Karpas-422 (cell line): ENCODE results near the gene ACOT4. TPM values are rescaled to one million over a fixed set of nuclear protein-coding genes. Genes with fewer than 3 reads are reported as not detected.

Experiments
- DNase-seq: peaks from one replicate; pipeline ENCODE4 v3.0.0-alpha.2; 2015
- H2AFZ ChIP-seq: fragments of 200-600 bp; sonication (generic); 2 replicates; pipeline ENCODE4 v1.6.1; 2014; ENCODE audit warnings: antibody characterized with exemption, low read length, mixed read lengths
- H3K27ac ChIP-seq: fragments of 200-600 bp; sonication (generic); 2 replicates; pipeline ENCODE4 v1.5.1; 2014; ENCODE audit warnings: mild to moderate bottlenecking, low read length, moderate library complexity
- H3K27me3 ChIP-seq: fragments of 200-600 bp; sonication (generic); 2 replicates; pipeline ENCODE4 v1.6.1; 2014; ENCODE audit warnings: low read length, mixed read lengths
- H3K36me3 ChIP-seq: fragments of 200-600 bp; sonication (generic); 2 replicates; pipeline ENCODE4 v1.6.1; 2014; ENCODE audit warnings: low read length, mixed read lengths; ENCODE audit not compliant: insufficient read depth
- H3K4me1 ChIP-seq: fragments of 200-600 bp; sonication (generic); 2 replicates; pipeline ENCODE4 v1.6.1; 2014; ENCODE audit warnings: mild to moderate bottlenecking, low read length, mixed read lengths
- H3K4me2 ChIP-seq: fragments of 200-600 bp; sonication (generic); 2 replicates; pipeline ENCODE4 v1.6.1; 2014; ENCODE audit warnings: low read length, low read depth, mild to moderate bottlenecking; ENCODE audit not compliant: poor library complexity, severe bottlenecking
- H3K4me3 ChIP-seq: fragments of 200-600 bp; sonication (generic); 2 replicates; pipeline ENCODE4 v1.5.1; 2014; ENCODE audit warnings: mild to moderate bottlenecking, antibody characterized with exemption, low read length, mixed read lengths
- H3K79me2 ChIP-seq: fragments of 200-600 bp; sonication (generic); 2 replicates; pipeline ENCODE4 v1.6.1; 2014; ENCODE audit warnings: mild to moderate bottlenecking, low read length, mixed read lengths
- H3K9ac ChIP-seq: fragments of 200-600 bp; sonication (generic); 2 replicates; pipeline ENCODE4 v1.6.0; 2014; ENCODE audit warnings: low read length
- H3K9me2 ChIP-seq: fragments of 200-600 bp; sonication (generic), shearing (Covaris generic); replicated peaks from 2 replicates; pipeline ENCODE4 v1.6.0; 2014; ENCODE audit warnings: mild to moderate bottlenecking, low read length, moderate library complexity; ENCODE audit not compliant: insufficient read depth
- H3K9me3 ChIP-seq: fragments of 300-700, 200-600 bp; sonication (generic); 2 replicates; pipeline ENCODE4 v1.6.1; 2014; ENCODE audit warnings: low read length, mixed read lengths
- H4K20me1 ChIP-seq: fragments of 200-600 bp; sonication (generic); 2 replicates; pipeline ENCODE4 v1.6.1; 2014; ENCODE audit warnings: mild to moderate bottlenecking, antibody characterized with exemption, low read length, low read depth; ENCODE audit not compliant: insufficient read depth
- total RNA-seq: library from RNA; depleted of rRNA; stranded (reverse); fragments of >200 nt; shearing (Covaris generic); gene quantifications from 2 replicates; pipeline ENCODE4 v1.2.3, GENCODE V29; 2014; ENCODE audit warnings: low replicate concordance

Gene ACOT4
- total RNA-seq, 1 experiment from 2014 or later, result 5.4 TPM

DNA sequence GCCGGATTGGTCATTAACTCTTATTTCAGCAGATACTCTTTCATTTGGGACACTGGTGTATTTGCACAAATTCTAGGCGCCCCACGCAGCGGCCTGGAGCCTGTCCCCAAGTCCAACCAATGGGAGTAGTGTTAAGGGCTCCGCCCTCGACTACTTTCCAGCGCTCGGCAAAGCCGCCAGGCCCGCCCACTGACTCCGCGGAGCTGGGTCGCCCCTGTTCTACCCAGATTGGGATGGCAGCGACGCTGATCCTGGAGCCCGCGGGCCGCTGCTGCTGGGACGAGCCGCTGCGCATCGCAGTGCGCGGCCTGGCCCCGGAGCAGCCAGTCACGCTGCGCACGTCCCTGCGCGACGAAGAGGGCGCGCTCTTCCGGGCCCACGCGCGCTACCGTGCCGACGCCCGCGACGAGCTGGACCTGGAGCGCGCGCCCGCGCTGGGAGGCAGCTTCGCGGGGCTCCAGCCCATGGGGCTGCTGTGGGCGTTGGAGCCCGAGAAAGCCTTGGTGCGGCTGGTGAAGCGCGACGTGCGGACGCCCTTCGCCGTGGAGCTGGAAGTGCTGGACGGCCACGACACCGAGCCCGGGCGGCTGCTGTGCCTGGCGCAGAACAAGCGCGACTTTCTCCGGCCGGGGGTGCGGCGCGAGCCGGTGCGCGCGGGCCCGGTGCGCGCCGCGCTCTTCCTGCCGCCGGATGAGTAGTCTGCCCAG, 20.8 kb downstream of the ACOT4 start, which contains the start of gene ACOT6:
Gene ACOT6 (plus strand): TSS at position 179 of the 707 bp plus-strand sequence. CDS start 55 bp downstream, at position 234.
- H3K9me3 ChIP-seq, result no peaks in the 10 kb centered on the region
- H4K20me1 ChIP-seq, result no peaks in the 10 kb centered on the region
- H3K79me2 ChIP-seq, result no peaks in the 10 kb centered on the region
- peak within 1 kb of the TSS; percentile 46; the same call in 1 of the 2 replicates for H2AFZ ChIP-seq
- H3K4me2 ChIP-seq, result peak within 1 kb of the TSS; percentile 59
- no peaks in the 10 kb centered on the region for H3K27me3 ChIP-seq
- H3K36me3 ChIP-seq, result no peaks in the 10 kb centered on the region
- H3K9me2 ChIP-seq, result no peaks in the 10 kb centered on the region
- peak; percentile 78 for DNase-seq
- peak within 1 kb of the TSS; percentile 63 for H3K4me3 ChIP-seq
- H3K27ac ChIP-seq, result no peak within 1 kb of the TSS
- H3K4me1 ChIP-seq, result no peaks in the 10 kb centered on the region
- H3K9ac ChIP-seq, result peak within 1 kb of the TSS; percentile 58

DNA sequence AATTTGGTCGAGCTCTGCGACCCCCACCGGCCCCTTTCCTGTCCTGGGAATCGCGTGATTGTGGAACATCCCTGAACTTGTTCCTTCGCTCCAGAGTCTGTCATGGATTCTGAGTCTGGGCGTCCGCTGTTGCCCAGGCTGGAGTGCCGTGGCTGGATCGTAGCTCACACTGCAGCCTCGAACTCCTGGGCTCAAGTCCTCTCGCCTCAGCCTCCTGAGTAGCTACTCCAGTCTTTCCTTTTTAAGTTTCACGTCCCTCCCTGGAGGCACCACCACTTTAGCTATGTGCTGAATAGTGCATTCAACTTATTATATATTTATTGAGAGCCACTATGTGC, 21.3 kb downstream of the ACOT4 start:
- H3K27me3 ChIP-seq, result no peaks in the 10 kb centered on the region
- H3K9me2 ChIP-seq, result no peaks in the 10 kb centered on the region
- H4K20me1 ChIP-seq, result no peaks in the 10 kb centered on the region
- no peaks in the 10 kb centered on the region for H3K4me1 ChIP-seq
- H3K4me3 ChIP-seq, result peak overlapping the region; percentile 63; the same call in 1 of the 2 replicates
- no peak overlapping the region for H2AFZ ChIP-seq
- no peak for DNase-seq
- H3K9me3 ChIP-seq, result no peaks in the 10 kb centered on the region
- H3K9ac ChIP-seq, result peak overlapping the region; percentile 58
- H3K4me2 ChIP-seq, result peak overlapping the region; percentile 59
- no peaks in the 10 kb centered on the region for H3K36me3 ChIP-seq
- H3K79me2 ChIP-seq, result no peaks in the 10 kb centered on the region
- H3K27ac ChIP-seq, result no peak overlapping the region

DNA sequence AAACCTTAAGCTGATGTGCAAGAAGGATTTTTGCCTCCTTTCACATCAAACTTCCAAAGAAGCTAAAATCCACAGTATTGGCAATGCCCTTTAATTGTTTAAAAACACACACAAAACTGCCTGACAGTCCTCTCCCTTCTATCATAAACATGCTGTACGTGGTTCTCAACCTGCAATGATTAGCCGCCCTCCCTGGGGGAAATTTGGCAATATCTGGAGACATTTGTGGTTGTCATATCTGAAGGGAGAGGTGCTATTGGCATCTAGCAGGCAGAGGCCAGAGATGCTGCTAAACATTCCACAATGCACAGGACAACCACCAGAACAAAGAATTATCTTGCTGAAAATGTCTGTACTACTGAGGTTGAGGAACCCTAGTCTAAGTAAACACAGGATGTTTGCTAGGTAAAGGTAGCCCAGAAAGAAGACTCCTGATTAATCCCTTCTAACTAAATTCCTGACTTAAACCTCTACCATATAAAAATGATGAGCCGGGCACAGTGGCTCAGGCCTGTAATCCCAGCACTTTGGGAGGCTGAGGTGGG, 21.8 kb downstream of the ACOT4 start:
- peak overlapping the region; percentile 59 for H3K4me2 ChIP-seq
- no peaks in the 10 kb centered on the region for H3K79me2 ChIP-seq
- no peak for DNase-seq
- H3K4me1 ChIP-seq, result no peaks in the 10 kb centered on the region
- H3K9me3 ChIP-seq, result no peaks in the 10 kb centered on the region
- no peaks in the 10 kb centered on the region for H3K36me3 ChIP-seq
- H3K4me3 ChIP-seq, result no peak overlapping the region
- no peaks in the 10 kb centered on the region for H3K9me2 ChIP-seq
- H3K27ac ChIP-seq, result no peak overlapping the region
- H3K27me3 ChIP-seq, result no peaks in the 10 kb centered on the region
- H4K20me1 ChIP-seq, result no peaks in the 10 kb centered on the region
- no peak overlapping the region for H2AFZ ChIP-seq
- H3K9ac ChIP-seq, result no peak overlapping the region

DNA sequence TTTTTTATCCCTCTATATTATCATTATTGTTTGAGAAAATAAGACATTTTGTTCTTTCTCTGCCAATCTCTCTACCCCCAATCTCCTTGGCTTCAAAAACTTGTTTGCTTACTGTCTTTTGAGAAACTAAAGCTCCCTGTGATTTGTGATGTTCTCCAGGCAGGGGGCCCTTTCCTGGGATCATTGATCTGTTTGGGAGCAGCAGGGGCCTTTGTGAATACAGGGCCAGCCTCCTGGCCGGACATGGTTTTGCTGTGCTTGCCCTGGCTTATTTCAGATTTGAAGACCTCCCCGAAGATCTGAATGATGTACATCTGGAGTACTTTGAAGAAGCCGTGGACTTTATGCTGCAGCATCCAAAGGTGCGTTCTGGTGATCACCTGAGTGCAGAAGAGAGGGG, 25.2 kb downstream of the ACOT4 start:
- H3K36me3 ChIP-seq, result no peaks in the 10 kb centered on the region
- H3K9me2 ChIP-seq, result no peaks in the 10 kb centered on the region
- H3K4me3 ChIP-seq, result no peak overlapping the region
- H3K4me1 ChIP-seq, result no peaks in the 10 kb centered on the region
- no peaks in the 10 kb centered on the region for H3K9me3 ChIP-seq
- no peak overlapping the region for H3K4me2 ChIP-seq
- H4K20me1 ChIP-seq, result no peaks in the 10 kb centered on the region
- no peak for DNase-seq
- H3K79me2 ChIP-seq, result no peaks in the 10 kb centered on the region
- H3K27me3 ChIP-seq, result no peaks in the 10 kb centered on the region
- H3K9ac ChIP-seq, result no peak overlapping the region
- H2AFZ ChIP-seq, result no peak overlapping the region
- H3K27ac ChIP-seq, result no peak overlapping the region

DNA sequence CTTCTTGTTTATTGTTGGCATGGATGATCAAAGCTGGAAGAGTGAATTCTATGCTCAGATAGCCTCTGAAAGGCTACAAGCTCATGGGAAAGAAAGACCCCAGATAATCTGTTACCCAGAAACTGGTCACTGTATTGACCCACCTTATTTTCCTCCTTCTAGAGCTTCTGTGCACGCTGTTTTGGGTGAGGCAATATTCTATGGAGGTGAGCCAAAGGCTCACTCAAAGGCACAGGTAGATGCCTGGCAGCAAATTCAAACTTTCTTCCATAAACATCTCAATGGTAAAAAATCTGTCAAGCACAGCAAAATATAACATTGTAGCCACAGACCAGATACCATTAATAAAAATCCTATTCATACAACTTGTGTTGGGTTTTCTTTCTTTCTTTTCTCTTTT, 27.9 kb downstream of the ACOT4 start:
- no peak overlapping the region for H3K4me3 ChIP-seq
- H3K79me2 ChIP-seq, result no peaks in the 10 kb centered on the region
- no peaks in the 10 kb centered on the region for H3K9me2 ChIP-seq
- H3K9ac ChIP-seq, result no peak overlapping the region
- H3K4me2 ChIP-seq, result no peak overlapping the region
- H3K27ac ChIP-seq, result no peak overlapping the region
- H3K27me3 ChIP-seq, result no peaks in the 10 kb centered on the region
- no peak overlapping the region for H2AFZ ChIP-seq
- H4K20me1 ChIP-seq, result no peaks in the 10 kb centered on the region
- no peaks in the 10 kb centered on the region for H3K9me3 ChIP-seq
- no peak for DNase-seq
- H3K36me3 ChIP-seq, result no peaks in the 10 kb centered on the region
- no peaks in the 10 kb centered on the region for H3K4me1 ChIP-seq

DNA sequence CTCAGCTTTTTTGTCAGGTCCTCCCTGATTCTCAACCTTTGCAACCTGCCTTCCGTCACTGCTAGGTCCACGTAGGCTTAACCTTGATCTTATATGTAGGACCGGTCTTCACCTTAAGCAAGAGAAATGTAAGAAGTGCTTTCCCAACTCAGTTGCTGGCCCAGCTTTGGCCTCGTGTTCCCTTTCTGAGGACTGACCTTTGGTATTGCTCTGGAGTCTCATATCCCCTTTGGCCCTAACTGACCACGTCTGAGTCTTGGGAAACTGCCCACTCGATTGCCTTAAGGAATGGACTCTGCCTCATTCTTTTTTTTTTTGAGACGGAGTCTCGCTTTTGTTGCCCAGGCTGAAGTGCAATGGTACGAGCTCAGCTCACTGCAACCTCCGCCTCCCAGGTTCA, 28.6 kb downstream of the ACOT4 start:
- H2AFZ ChIP-seq, result no peak overlapping the region
- H3K36me3 ChIP-seq, result no peaks in the 10 kb centered on the region
- H3K79me2 ChIP-seq, result no peaks in the 10 kb centered on the region
- no peaks in the 10 kb centered on the region for H3K9me3 ChIP-seq
- H3K27me3 ChIP-seq, result no peaks in the 10 kb centered on the region
- H3K4me3 ChIP-seq, result no peak overlapping the region
- H3K4me1 ChIP-seq, result no peaks in the 10 kb centered on the region
- H3K9ac ChIP-seq, result no peak overlapping the region
- no peak overlapping the region for H3K4me2 ChIP-seq
- no peak overlapping the region for H3K27ac ChIP-seq
- DNase-seq, result no peak
- H4K20me1 ChIP-seq, result no peaks in the 10 kb centered on the region
- H3K9me2 ChIP-seq, result no peaks in the 10 kb centered on the region

DNA sequence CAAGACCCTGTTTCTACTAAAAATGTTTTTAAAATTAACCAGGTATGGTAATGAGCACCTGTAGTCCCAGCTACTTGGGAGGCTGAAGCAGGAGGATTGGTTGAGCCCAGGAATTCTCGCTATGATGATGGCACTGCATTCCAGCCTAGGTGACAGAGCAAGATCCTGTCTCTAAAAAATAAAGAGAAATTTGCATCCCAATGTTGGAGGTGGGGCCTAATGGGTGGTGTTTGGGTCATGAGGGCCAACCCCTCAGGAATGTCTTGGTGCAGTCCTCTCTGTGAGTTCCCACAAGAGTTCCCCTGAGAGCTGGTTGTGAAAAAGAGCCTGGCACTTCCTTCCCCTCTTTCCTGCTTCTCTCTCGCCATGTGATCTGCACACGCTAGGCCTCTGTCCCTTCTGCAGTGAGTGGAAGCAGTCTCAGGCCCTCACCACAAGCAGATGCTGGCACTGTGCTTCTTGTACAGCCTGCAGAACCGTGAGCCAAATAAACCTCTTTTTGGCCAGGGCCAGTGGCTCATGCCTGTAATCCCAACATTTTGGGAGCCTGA, 31.9 kb downstream of the ACOT4 start:
- H3K79me2 ChIP-seq, result no peaks in the 10 kb centered on the region
- H3K4me3 ChIP-seq, result no peak overlapping the region
- H3K9me2 ChIP-seq, result no peaks in the 10 kb centered on the region
- H3K36me3 ChIP-seq, result no peaks in the 10 kb centered on the region
- H2AFZ ChIP-seq, result no peak overlapping the region
- DNase-seq, result no peak
- no peaks in the 10 kb centered on the region for H3K27me3 ChIP-seq
- no peak overlapping the region for H3K27ac ChIP-seq
- H3K9me3 ChIP-seq, result no peaks in the 10 kb centered on the region
- no peaks in the 10 kb centered on the region for H3K4me1 ChIP-seq
- no peaks in the 10 kb centered on the region for H4K20me1 ChIP-seq
- no peak overlapping the region for H3K4me2 ChIP-seq
- H3K9ac ChIP-seq, result no peak overlapping the region

DNA sequence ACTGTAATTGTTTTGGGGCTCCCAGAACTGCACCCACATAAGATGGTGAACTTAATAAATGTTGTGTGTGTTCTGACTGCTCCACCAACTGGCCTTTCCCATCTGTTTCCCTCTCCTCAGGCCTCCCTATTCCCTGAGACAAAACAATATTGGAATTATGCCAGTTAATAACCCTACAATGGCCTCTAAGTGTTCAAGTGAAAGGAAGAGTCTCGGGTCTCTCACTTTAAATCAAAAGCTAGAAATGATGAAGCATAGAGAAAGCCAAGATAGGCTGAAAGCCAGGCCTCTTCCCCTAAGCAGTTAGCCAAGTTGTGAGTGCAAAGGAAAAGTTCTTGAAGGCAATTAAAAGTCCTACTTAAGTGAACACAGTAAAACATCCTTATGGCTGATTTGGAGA, 34.0 kb downstream of the ACOT4 start:
- no peaks in the 10 kb centered on the region for H3K79me2 ChIP-seq
- no peaks in the 10 kb centered on the region for H3K4me1 ChIP-seq
- no peak overlapping the region for H3K4me2 ChIP-seq
- H2AFZ ChIP-seq, result no peak overlapping the region
- H4K20me1 ChIP-seq, result no peaks in the 10 kb centered on the region
- H3K9me3 ChIP-seq, result no peaks in the 10 kb centered on the region
- H3K4me3 ChIP-seq, result no peak overlapping the region
- no peaks in the 10 kb centered on the region for H3K27me3 ChIP-seq
- DNase-seq, result no peak
- no peak overlapping the region for H3K9ac ChIP-seq
- H3K9me2 ChIP-seq, result no peaks in the 10 kb centered on the region
- no peak overlapping the region for H3K27ac ChIP-seq
- H3K36me3 ChIP-seq, result no peaks in the 10 kb centered on the region
